ENCODE results near the gene RCOR1.
"Not testable (repeated sequence)": the region's sequence is repeated elsewhere in the genome, so short reads cannot be mapped to it uniquely, and the experiment has no call there.

RCOR1 gene

DNA sequence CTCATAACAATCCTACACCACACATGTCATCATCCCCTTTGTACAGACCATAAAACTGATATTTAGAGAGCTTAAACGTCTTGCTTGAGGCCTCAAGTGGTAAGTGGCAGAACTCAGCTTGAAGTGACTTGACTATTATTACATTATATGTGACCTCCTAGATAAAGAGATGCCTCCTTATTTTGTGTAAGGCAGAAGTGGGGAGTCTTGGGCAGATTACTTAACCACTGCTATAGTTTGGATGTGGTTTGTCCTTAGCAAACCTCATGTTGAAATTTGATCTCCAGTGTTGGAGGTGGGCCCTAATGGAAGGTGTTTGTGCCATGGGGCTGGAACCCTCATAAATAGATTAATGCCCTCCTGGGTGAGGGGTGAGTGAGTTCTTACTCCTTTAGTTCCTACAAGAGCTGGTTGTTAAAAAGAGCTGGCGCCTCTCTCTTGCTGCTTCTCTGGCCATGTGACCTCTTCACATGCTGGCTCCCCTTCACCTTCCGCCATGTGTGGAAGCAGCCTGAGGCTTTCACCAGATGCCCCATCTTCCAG is 37.4 kb downstream of the RCOR1 start:
- DNase-seq (ENCODE audit: low read depth, low spot score), result no peak

DNA sequence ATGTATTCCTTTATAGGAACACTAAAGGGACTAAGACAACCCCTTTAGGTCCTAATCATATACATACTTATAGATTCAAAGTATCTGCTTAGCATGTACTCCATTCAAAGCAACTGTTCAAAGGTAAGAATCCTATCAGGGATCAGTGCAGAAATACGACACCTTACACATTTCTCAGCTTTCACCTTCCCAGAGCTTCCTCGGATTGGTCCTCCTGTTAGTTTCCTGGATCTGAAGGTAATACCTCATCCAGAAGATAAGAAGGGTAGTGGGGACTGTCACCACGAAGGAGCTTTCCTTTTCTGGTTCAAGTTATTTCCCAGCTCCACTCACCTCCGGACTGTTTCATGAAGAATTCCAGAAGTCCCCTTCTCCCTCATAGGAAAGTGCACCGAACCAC is 38.0 kb downstream of the RCOR1 start:
- DNase-seq (ENCODE audit: low read depth, low spot score), result peak; percentile 33

- DNase-seq (ENCODE audit: low read depth, low spot score), result no peak
Measured at GRCh38 chr14:102630881-102631280, 38.4 kb downstream of the RCOR1 start.

DNA sequence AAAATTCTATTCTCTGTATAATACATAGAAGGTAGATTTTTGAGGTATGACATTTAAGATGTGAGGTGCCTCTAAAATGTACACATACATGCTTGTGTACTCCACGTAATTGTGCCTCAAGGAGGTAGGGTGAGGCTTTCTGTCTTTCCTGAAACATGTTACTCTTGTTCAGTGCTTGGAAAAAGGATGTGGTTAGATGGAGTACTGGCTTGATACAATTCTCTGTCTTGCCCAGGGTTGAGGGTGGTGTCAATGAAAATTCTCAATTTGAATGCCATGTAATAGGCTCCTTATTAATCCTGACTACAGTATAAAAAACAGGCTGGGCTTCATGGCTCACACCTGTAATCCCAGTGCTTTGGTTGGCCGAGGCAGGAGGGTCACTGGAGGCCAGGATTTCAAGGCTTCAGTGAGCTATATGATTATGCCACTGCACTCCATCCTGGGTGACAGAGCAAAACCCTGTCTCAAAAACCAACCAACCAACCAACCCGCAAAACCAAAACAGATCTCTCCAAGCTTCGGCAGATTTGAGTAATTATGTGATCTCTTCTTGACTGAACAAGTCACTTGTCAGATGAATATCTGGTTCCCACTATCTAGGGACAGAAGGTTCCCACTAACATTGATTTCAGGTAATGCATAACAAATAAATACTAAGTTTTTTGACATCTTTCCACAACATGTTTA is 41.6 kb downstream of the RCOR1 start:
- DNase-seq (ENCODE audit: low read depth, low spot score), result no peak

GRCh38 chr14:102639611-102640010 is 47.2 kb downstream of the RCOR1 start:
- DNase-seq (ENCODE audit: low read depth, low spot score), result not testable (repeated sequence)

DNA sequence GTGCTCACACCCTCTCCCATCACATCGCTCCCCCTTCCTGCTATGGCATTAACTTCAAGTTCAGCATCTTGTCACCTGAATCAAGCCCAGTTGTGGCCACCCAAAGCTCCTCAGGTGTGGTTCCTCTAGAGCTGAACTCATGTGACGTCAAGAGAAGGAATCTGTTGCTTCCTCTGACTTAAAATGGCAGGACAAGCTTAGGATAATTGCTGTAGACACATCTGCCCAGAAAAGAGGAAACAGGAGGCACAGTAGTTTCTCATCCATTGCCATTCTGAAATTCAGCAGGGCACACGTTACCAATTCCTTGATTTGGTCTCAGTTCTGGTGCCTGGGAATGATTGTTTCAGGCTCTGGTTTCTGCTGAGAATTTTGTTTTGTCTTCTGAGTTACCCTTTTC is 52.1 kb downstream of the RCOR1 start:
- no peak for DNase-seq (ENCODE audit: low read depth, low spot score)

DNA sequence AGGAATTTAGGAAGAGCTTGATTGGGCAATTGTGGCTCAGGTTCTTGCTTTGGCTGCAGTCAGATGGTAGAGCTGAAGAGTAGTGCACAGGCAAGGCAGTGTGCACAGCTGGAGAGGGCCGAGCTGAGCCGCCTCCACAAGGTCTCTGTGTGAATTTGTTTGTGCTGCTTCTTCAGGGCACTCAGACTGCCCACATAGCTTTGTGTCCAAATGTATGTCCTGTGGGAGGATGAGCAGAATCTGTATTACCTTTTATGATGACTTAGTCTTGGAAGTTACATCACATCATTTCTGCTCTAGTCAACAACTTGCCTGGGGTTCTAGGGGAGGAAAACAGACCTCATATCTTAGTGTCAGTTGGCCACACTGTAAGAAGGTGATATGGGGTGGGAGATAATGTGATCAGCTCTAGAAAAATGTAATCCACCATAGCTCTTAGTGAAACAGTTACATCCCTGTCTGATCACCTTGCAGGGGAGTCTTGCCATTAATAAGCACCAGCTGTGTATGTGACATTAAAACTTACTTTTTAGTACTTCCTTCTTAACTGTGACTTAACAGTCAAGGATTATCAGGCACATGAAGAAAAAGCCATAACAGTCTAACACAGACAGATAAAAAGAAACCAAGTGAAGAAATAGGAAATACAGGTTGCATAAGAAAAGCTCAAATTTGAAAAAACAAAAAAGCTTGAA is 53.4 kb downstream of the RCOR1 start:
- DNase-seq (ENCODE audit: low read depth, low spot score), result no peak

- DNase-seq (ENCODE audit: low read depth, low spot score), result no peak
Measured at GRCh38 chr14:102646615-102647014, 54.2 kb downstream of the RCOR1 start.

- DNase-seq (ENCODE audit: low read depth, low spot score), result no peak
Measured at GRCh38 chr14:102652194-102652593, 59.7 kb downstream of the RCOR1 start.

DNA sequence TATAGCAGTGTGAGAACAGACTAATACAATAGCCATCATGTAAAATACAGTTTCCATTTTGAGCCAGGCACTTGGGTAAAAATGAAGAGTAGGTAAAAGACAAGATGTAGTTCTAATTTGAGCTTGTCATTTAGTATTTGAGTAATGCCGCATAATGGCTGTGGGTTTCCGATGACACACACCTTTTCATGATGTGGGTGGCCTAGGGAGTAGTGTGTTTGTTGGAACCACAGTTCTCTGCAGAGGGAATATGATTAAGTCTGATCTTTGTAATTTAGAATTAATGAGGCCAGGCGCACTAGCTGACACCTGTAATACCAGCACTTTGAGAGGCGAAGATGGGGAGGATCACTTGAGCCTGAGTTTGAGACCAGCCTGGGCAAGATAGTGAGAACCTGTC is 61.8 kb downstream of the RCOR1 start:
- no peak for DNase-seq (ENCODE audit: low read depth, low spot score)

- DNase-seq (ENCODE audit: low read depth, low spot score), result peak; percentile 23
Measured at GRCh38 chr14:102655137-102655536, 62.7 kb downstream of the RCOR1 start.

DNA sequence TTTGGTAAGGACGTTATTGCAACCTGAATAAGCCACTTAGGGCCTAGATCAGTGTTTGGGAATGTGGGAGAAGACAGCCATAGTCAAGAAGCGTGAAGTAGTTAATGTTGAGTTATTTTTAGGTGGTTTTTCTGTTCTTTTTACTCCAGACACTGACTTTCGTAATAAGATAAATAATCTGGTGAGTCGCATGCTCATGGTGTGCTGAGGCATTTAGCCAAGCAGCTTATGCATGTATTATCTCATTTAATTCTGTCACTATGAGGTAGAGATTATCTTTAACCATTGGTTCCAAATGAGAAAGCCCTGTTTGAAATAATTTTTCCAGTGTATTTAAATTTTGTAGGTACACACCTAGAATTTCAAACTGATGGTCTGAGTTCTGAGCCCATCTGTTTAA is 67.3 kb downstream of the RCOR1 start:
- DNase-seq (ENCODE audit: low read depth, low spot score), result no peak

GRCh38 chr14:102661614-102662013 is 69.2 kb downstream of the RCOR1 start:
- no peak for DNase-seq (ENCODE audit: low read depth, low spot score)

GRCh38 chr14:102662636-102663430 is 70.4 kb downstream of the RCOR1 start:
- DNase-seq (ENCODE audit: low read depth, low spot score), result peak; percentile 40

DNA sequence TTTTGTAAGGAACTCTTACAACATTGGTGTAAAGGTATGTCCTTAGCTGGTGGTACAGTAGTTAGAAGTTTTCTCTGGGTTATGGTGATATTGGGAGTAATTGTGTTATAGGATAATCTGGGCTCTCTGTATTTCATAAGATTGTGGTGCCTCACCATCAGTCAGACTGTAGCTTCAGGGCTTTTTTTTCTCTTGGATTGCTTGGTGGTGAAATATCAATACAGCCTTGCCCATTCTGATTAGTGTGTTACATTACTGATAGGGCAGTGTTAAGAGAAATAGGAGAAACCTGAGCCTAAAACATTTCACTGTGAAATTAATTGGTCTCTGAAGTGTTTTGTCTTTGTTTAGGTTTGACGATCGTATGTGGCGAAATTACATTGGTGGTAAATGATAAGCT is 71.0 kb downstream of the RCOR1 start:
- DNase-seq (ENCODE audit: low read depth, low spot score), result no peak

GRCh38 chr14:102665621-102666020 is 73.2 kb downstream of the RCOR1 start:
- no peak for DNase-seq (ENCODE audit: low read depth, low spot score)

- no peak for DNase-seq (ENCODE audit: low read depth, low spot score)
Measured at GRCh38 chr14:102666635-102667034, 74.2 kb downstream of the RCOR1 start.

DNA sequence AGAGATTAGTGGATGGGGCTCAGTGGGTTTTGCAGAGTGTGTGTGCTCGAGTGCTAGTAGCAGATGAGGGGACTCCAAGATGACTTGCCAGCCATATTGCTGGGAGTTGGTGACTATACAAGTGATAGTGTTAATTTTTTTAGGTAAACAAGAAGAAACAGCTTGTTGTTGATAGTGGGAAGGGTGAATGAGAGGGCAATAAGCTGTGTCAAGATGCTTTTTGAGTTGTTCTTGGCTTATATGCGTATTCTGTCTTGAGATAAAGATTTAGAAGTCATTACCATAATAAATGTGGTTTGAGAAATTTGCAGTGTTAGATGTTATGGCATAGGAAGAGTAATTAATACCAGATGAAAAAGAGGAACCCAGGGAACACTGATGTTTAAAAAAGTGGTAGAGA is 75.3 kb downstream of the RCOR1 start:
- DNase-seq (ENCODE audit: low read depth, low spot score), result no peak

- DNase-seq (ENCODE audit: low read depth, low spot score), result no peak
Measured at GRCh38 chr14:102668291-102668873, 75.9 kb downstream of the RCOR1 start.

- DNase-seq (ENCODE audit: low read depth, low spot score), result no peak
Measured at GRCh38 chr14:102671410-102671809, 79.0 kb downstream of the RCOR1 start.

GRCh38 chr14:102672410-102672960 is 80.0 kb downstream of the RCOR1 start:
- no peak for DNase-seq (ENCODE audit: low read depth, low spot score)

- no peak for DNase-seq (ENCODE audit: low read depth, low spot score)
Measured at GRCh38 chr14:102675396-102675795, 82.9 kb downstream of the RCOR1 start.

Measured in iPS DF 19.7 (cell line).